HCT116 (cell line): ENCODE results near the gene PHTF1. TPM values are rescaled to one million over a fixed set of nuclear protein-coding genes. Genes with fewer than 3 reads are reported as not detected.

Source experiments
- ATAC-seq: fragments of 200-7000 bp; cut with Tn5 transposase; 2 replicates; pipeline ENCODE4 v1.9.1; 2020; ENCODE audit warnings: mild to moderate bottlenecking, moderate library complexity
- BruUV-seq: library from RNA; stranded (reverse); fragments of 400-500 nt; replicated peaks from 2 replicates; lab custom pipeline; 2021; lab: Mats Ljungman, UMichigan
- CTCF ChIA-PET: fragments of 300-600 bp; sonication (Branson Sonifier 250); formaldehyde crosslinking; loops from one replicate; lab custom pipeline; 2021; ENCODE audit warnings: antibody characterized with exemption; lab: Charles Lee
- POLR2A ChIA-PET: fragments of 300-600, 350-600 bp; sonication (Branson Sonifier 250); formaldehyde crosslinking; loops from one replicate; lab custom pipeline; 2021; ENCODE audit warnings: antibody characterized with exemption; lab: Charles Lee
- RAD21 ChIA-PET, 2 experiments: fragments of 300-600 bp; sonication (Branson Sonifier 250); formaldehyde crosslinking; loops; one replicate each; lab custom pipeline; 2023; ENCODE audit warnings: low total read pairs in 2 of 2; ENCODE audit not compliant: uncharacterized antibody in 2 of 2, unreplicated experiment in 2 of 2, low non-redundant PET in 1 of 2; lab: Charles Lee
- DNase-seq: peaks from one replicate; pipeline ENCODE4 v3.0.0-alpha.2; 2010; ENCODE audit warnings: low read depth, low spot score
- H2AFZ ChIP-seq: fragments of 200-600 bp; shearing (Covaris generic), sonication (generic); 2 replicates; pipeline ENCODE4 v1.6.1; 2017; ENCODE audit warnings: low read depth, mixed run types, mixed read lengths, antibody characterized with exemption, low read length; ENCODE audit not compliant: poor library complexity, severe bottlenecking
- H3K27ac ChIP-seq: 2 replicates; pipeline ENCODE4 v1.5.1; 2012; ENCODE audit warnings: low read depth, low read length
- H3K27me3 ChIP-seq: fragments of 200-600 bp; sonication (generic); 2 replicates; pipeline ENCODE4 v1.6.1; 2016; ENCODE audit warnings: mixed run types, low read length, mixed read lengths; ENCODE audit not compliant: insufficient read depth
- H3K36me3 ChIP-seq, 2 experiments: fragments of 200-500 bp in 1 of 2; fragments of 200-600 bp in 1 of 2; sonication (Bioruptor generic) in 1 of 2; sonication (generic) in 1 of 2; 2 replicates each; pipeline versions ENCODE4 v1.5.1 to v1.6.1; 2014 to 2016; ENCODE audit warnings: low read length in 2 of 2, inconsistent platforms in 1 of 2, mixed read lengths in 1 of 2, mixed run types in 1 of 2; ENCODE audit not compliant: insufficient read depth in 2 of 2, control insufficient read depth in 1 of 2
- H3K4me1 ChIP-seq, 2 experiments: fragments of 200-600 bp in 1 of 2; sonication (generic) in 1 of 2; 2 replicates each; pipeline versions ENCODE4 v1.5.1 to v1.6.1; 2012 to 2017; ENCODE audit warnings: low read length in 2 of 2, inconsistent platforms in 1 of 2, mild to moderate bottlenecking in 1 of 2, mixed read lengths in 1 of 2, mixed run types in 1 of 2, moderate library complexity in 1 of 2; ENCODE audit not compliant: insufficient read depth in 2 of 2, control insufficient read depth in 1 of 2
- H3K4me2 ChIP-seq: fragments of 200-600 bp; sonication (generic); 2 replicates; pipeline ENCODE4 v1.6.1; 2017; ENCODE audit warnings: mixed run types, low read length, mixed read lengths
- H3K4me3 ChIP-seq, 2 experiments: fragments of 200-600 bp in 1 of 2; sonication (generic) in 1 of 2; replicated peaks in 1 of 2; 2 replicates each; pipeline ENCODE4 v1.5.1; 2011 to 2016; ENCODE audit warnings: low read length in 2 of 2, control low read depth in 1 of 2, low read depth in 1 of 2, mild to moderate bottlenecking in 1 of 2, mixed read lengths in 1 of 2, mixed run types in 1 of 2
- H3K79me2 ChIP-seq: fragments of 200-600 bp; sonication (generic); 2 replicates; pipeline ENCODE4 v1.6.1; 2017; ENCODE audit warnings: mild to moderate bottlenecking, mixed run types, low read length, moderate library complexity, mixed read lengths; ENCODE audit not compliant: insufficient read depth
- H3K9ac ChIP-seq: fragments of 200-600 bp; sonication (generic); 2 replicates; pipeline ENCODE4 v1.6.1; 2016; ENCODE audit warnings: low read length, mixed read lengths
- H3K9me2 ChIP-seq: fragments of 200-600 bp; sonication (generic), shearing (Covaris generic); 2 replicates; pipeline ENCODE4 v1.6.1; 2017; ENCODE audit warnings: mixed run types, mild to moderate bottlenecking, moderate library complexity; ENCODE audit not compliant: insufficient read depth
- H3K9me3 ChIP-seq, 2 experiments: fragments of 200-500 bp in 1 of 2; fragments of 200-600 bp in 1 of 2; sonication (Bioruptor generic) in 1 of 2; sonication (generic) in 1 of 2; 2 replicates each; pipeline ENCODE4 v1.6.1; 2014 to 2017; ENCODE audit warnings: low read length in 2 of 2, mixed read lengths in 2 of 2, inconsistent platforms in 1 of 2, low read depth in 1 of 2, mild to moderate bottlenecking in 1 of 2, mixed run types in 1 of 2, moderate library complexity in 1 of 2; ENCODE audit not compliant: control insufficient read depth in 1 of 2, insufficient read depth in 1 of 2
- H4K20me1 ChIP-seq: fragments of 200-600 bp; sonication (generic), shearing (Covaris generic); 2 replicates; pipeline ENCODE4 v1.6.1; 2017; ENCODE audit warnings: mixed run types, mild to moderate bottlenecking, moderate library complexity; ENCODE audit not compliant: insufficient read depth
- CBX3 ChIP-seq: IDR thresholded peaks from 2 replicates; pipeline ENCODE4 v1.6.1; 2012; ENCODE audit warnings: low read depth
- EGR1 ChIP-seq: IDR thresholded peaks from 2 replicates; pipeline ENCODE4 v1.6.1; 2012; ENCODE audit warnings: low read depth
- ELF1 ChIP-seq: IDR thresholded peaks from 2 replicates; pipeline ENCODE4 v1.6.1; 2012; ENCODE audit warnings: low read depth, borderline replicate concordance
- EZH2 ChIP-seq: fragments of 200-600 bp; sonication (generic); IDR thresholded peaks from 2 replicates; pipeline ENCODE4 v1.6.1; 2017; ENCODE audit warnings: antibody characterized with exemption, mixed run types
- FOSL1 ChIP-seq: IDR thresholded peaks from 2 replicates; pipeline ENCODE4 v1.6.1; 2012; ENCODE audit warnings: low read depth
- JUND ChIP-seq: IDR thresholded peaks from 2 replicates; pipeline ENCODE4 v1.6.1; 2012
- POLR2AphosphoS5 ChIP-seq: IDR thresholded peaks from 2 replicates; pipeline ENCODE4 v1.6.1; 2011; ENCODE audit warnings: mild to moderate bottlenecking, low read depth, low read length, moderate library complexity
- RAD21 ChIP-seq: IDR thresholded peaks from 2 replicates; pipeline ENCODE4 v1.6.1; 2012; ENCODE audit warnings: low read depth, mild to moderate bottlenecking
- SIN3A ChIP-seq: IDR thresholded peaks from 2 replicates; pipeline ENCODE4 v1.6.1; 2012; ENCODE audit warnings: low read depth
- SP1 ChIP-seq: IDR thresholded peaks from 2 replicates; pipeline ENCODE4 v1.6.1; 2012; ENCODE audit warnings: low read depth
- SRF ChIP-seq: IDR thresholded peaks from 2 replicates; pipeline ENCODE4 v1.6.1; 2012; ENCODE audit warnings: low read depth
- TCF7L2 ChIP-seq: IDR thresholded peaks from 2 replicates; pipeline ENCODE4 v1.7.0; 2011; ENCODE audit warnings: borderline replicate concordance, inconsistent platforms; ENCODE audit not compliant: insufficient read depth, insufficient read length; ENCODE audit errors: extremely low read depth
- YY1 ChIP-seq: IDR thresholded peaks from 2 replicates; pipeline ENCODE4 v1.6.1; 2011; ENCODE audit warnings: low read length, low read depth, moderate library complexity, mild to moderate bottlenecking; ENCODE audit not compliant: insufficient replicate concordance; ENCODE audit errors: extremely low read depth
- ZFX ChIP-seq: fragments of 450-650 bp; IDR thresholded peaks from 2 replicates; pipeline ENCODE4 v1.6.1; 2017
- ZNF274 ChIP-seq: fragments of 200-500 bp; sonication (Bioruptor generic); IDR thresholded peaks from 2 replicates; pipeline ENCODE4 v1.6.1; 2014; ENCODE audit warnings: mild to moderate bottlenecking, low read depth, low read length, inconsistent platforms
- intact Hi-C: fragments of 100-400 bp; cut with micrococcal nuclease; formaldehyde crosslinking; loops from 2 replicates; pipeline ENCODE4 v1.10.0; 2022
- total RNA-seq: library from RNA; stranded (reverse); gene quantifications from one replicate; pipeline ENCODE4 v1.2.1, GENCODE V29; 2021; ENCODE audit not compliant: unreplicated experiment
- TF ChIP-seq, protein P1 (sequence below): IDR thresholded peaks from 2 replicates; pipeline ENCODE4 v1.6.1; 2012
- TF ChIP-seq, protein P2 (sequence below): IDR thresholded peaks from 2 replicates; pipeline ENCODE4 v1.6.1; 2012
- TF ChIP-seq, protein P3 (sequence below), 3 experiments: fragments of 200-600 bp in 1 of 3; sonication (generic) in 1 of 3; IDR thresholded peaks in 2 of 3; conservative IDR thresholded peaks in 1 of 3; 2 replicates each; pipeline ENCODE4 v1.5.1; 2012 to 2017; ENCODE audit warnings: low read depth in 2 of 3, low read length in 2 of 3, antibody characterized with exemption in 1 of 3, borderline replicate concordance in 1 of 3, control low read depth in 1 of 3, mild to moderate bottlenecking in 1 of 3, mixed read lengths in 1 of 3, mixed run types in 1 of 3, moderate library complexity in 1 of 3; ENCODE audit not compliant: insufficient read depth in 1 of 3

PHTF1 gene
- total RNA-seq, 1 experiment from 2014 or later = 11.4 TPM

DNA sequence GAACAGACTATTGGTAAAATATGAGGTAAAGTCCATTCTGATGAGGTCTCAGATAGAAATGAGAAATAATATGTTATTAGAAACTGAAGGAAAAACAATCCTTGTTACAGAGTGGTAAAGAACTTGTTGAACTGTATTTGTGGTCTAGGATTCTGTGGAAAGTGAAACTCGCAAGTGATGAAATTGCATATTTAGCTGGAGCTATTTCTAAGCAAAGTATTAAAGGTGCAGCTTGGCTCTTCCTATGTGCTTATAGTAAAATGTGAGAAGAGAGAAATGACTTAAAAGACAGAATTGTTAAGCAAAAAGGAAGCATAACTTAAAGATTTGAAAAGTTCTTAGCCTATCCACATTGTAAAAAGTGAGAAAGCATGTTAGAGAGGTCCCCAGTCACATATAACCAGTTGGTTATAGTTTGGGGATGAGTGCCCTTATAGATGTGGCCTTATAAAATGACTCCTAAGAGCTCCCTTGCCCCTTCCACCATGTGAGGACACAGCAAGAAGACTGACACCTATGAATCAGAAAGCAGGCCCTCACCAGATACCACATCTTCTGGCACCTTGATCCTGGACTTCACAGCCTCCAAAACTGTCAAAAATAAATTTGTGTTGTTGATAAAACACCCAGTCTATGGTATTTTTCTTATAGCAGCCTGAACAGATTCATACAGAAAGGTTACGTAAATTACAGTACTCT is 24.8 kb downstream of the PHTF1 start:
- TF ChIP-seq FOSL1 (no peak), CBX3 (no peak), ZNF274 (no peak), ZFX (no peak), JUND (no peak), YY1 (no peak), SIN3A (no peak), POLR2AphosphoS5 (no peak), TCF7L2 (no peak), EGR1 (no peak), RAD21 (no peak)
- TF ChIP-seq, protein P1, sequence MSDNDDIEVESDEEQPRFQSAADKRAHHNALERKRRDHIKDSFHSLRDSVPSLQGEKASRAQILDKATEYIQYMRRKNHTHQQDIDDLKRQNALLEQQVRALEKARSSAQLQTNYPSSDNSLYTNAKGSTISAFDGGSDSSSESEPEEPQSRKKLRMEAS = no peak
- Histone ChIP-seq H3K9me3 (no peaks in the 10 kb centered on the region), H4K20me1 (no peaks in the 10 kb centered on the region), H3K4me1 (no peaks in the 10 kb centered on the region), H2AFZ (no peak overlapping the region), H3K4me2 (no peak overlapping the region), H3K36me3 (no peaks in the 10 kb centered on the region), H3K27me3 (no peaks in the 10 kb centered on the region), H3K9ac (no peak overlapping the region), H3K79me2 (no peaks in the 10 kb centered on the region), H3K27ac (no peak overlapping the region), H3K9me2 (no peaks in the 10 kb centered on the region), H3K4me3 (no peak overlapping the region)
- POLR2A ChIA-PET = no interaction called here
- CTCF ChIA-PET = no interaction called here
- intact Hi-C loops = no loop called here
- ATAC-seq (no peak), DNase-seq (no peak)
- RAD21 ChIA-PET = no interaction called here
- BruUV-seq = no TSS peak

DNA sequence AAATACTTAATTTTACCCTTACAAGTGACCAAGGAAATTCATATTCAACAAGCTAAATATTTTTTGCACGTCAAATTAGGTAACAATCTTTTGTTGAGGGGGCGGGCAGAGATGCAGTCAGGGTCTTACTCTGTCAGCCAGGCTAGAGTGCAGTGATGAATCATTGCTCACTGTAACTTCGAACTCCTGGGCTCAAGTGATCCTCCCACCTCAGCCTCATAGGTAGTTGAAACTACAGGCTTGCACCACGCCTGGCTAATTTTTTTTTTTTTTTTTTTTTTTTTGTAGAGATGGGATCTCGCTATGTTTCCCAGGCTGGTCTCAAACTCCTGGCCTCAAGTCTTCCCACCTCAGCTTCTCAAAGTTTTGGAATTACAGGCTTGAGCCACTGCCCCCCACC is 26.5 kb downstream of the PHTF1 start:
- Histone ChIP-seq H3K9me3 (no peaks in the 10 kb centered on the region), H3K9ac (no peak overlapping the region), H3K79me2 (no peaks in the 10 kb centered on the region), H3K9me2 (no peaks in the 10 kb centered on the region), H4K20me1 (no peaks in the 10 kb centered on the region), H3K27ac (no peak overlapping the region), H3K4me1 (no peaks in the 10 kb centered on the region), H3K4me2 (no peak overlapping the region), H3K4me3 (no peak overlapping the region), H2AFZ (no peak overlapping the region), H3K36me3 (no peaks in the 10 kb centered on the region), H3K27me3 (no peaks in the 10 kb centered on the region)
- ChIA-PET POLR2A (no interaction called here), CTCF (interaction anchor here (1.1 kb wide), 1 partner anchor 660 kb away, joined by 4 read pairs; the partner anchor contains the start of gene LRIG2), RAD21 (no interaction called here)
- intact Hi-C loops = no loop called here
- no peak for DNase-seq
- ATAC-seq = no peak
- no TSS peak for BruUV-seq
- no peak for TF ChIP-seq YY1
- TF ChIP-seq, protein P2, sequence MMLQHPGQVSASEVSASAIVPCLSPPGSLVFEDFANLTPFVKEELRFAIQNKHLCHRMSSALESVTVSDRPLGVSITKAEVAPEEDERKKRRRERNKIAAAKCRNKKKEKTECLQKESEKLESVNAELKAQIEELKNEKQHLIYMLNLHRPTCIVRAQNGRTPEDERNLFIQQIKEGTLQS = no peak
- TF ChIP-seq, protein P1 = no peak
- no peak for TF ChIP-seq SP1
- TF ChIP-seq, protein P3, sequence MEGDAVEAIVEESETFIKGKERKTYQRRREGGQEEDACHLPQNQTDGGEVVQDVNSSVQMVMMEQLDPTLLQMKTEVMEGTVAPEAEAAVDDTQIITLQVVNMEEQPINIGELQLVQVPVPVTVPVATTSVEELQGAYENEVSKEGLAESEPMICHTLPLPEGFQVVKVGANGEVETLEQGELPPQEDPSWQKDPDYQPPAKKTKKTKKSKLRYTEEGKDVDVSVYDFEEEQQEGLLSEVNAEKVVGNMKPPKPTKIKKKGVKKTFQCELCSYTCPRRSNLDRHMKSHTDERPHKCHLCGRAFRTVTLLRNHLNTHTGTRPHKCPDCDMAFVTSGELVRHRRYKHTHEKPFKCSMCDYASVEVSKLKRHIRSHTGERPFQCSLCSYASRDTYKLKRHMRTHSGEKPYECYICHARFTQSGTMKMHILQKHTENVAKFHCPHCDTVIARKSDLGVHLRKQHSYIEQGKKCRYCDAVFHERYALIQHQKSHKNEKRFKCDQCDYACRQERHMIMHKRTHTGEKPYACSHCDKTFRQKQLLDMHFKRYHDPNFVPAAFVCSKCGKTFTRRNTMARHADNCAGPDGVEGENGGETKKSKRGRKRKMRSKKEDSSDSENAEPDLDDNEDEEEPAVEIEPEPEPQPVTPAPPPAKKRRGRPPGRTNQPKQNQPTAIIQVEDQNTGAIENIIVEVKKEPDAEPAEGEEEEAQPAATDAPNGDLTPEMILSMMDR (IDR thresholded peaks at IDR 0.05 in 2 of 3, conservative IDR thresholded peaks at IDR 0.05 in 1 of 3; ENCODE audit: borderline replicate concordance in 1 of 3, insufficient read depth in 1 of 3, low read depth in 2 of 3, low read length in 2 of 3) = no peak
- TF ChIP-seq ZFX = no peak
- no peak for TF ChIP-seq ELF1
- no peak for TF ChIP-seq SIN3A
- TF ChIP-seq JUND = no peak
- TF ChIP-seq TCF7L2 = no peak
- no peak for TF ChIP-seq FOSL1
- no peak for TF ChIP-seq SRF
- TF ChIP-seq POLR2AphosphoS5 = no peak
- TF ChIP-seq CBX3 = no peak
- TF ChIP-seq EZH2 = no peak
